ENCODE measurements around the gene CSTF3.
"Not testable (repeated sequence)": the region's sequence is repeated elsewhere in the genome, so short reads cannot be mapped to it uniquely, and the experiment has no call there.

CSTF3 gene

DNA sequence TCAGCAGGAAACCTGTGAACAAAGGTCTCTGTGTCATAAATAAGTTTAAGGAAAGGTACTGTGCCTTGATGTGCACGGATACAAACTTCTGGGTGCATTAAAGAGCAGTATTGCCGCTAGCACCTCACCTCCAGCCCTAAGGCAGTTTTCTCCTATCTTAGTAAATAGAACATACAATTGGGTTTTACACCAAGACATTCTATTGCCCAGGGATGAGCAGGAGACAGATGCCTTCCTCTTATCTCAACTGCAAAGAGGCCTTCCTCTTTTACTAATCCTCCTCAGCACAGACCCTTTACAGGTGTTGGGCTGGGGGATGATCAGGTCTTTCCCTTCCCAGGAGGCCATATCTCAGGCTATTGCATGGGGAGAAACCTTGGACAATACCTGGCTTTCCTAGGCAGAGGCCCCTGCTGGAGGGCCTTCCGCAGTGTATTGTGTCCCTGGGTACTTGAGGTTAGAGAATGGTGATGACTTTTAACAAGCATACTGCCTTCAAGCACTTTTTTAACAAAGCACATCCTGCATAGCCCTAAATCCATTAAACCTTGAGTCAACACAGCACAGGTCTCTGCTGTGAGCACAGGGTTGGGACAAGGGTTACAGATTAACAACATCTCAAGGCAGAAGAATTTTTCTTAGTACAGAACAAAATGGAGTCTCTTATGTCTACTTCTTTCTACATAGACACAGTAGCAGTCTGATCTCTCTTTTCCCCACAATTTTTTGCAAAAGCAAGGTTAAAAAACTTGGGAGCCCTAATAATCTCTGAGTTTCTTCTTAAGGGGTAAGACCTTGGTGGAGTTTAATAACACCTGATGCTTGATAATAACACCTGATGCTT lies 111.5 kb downstream of the CSTF3 start:
- not testable (repeated sequence) for H3K9me3 Mint-ChIP-seq; H3K27ac Mint-ChIP-seq; H3K4me3 Mint-ChIP-seq; H3K4me1 Mint-ChIP-seq (ENCODE audit: low read depth); H3K27me3 Mint-ChIP-seq (ENCODE audit: low read depth)
- H3K36me3 Mint-ChIP-seq (ENCODE audit: low read depth), result peaks cover 25% of the 10 kb centered on the region

DNA sequence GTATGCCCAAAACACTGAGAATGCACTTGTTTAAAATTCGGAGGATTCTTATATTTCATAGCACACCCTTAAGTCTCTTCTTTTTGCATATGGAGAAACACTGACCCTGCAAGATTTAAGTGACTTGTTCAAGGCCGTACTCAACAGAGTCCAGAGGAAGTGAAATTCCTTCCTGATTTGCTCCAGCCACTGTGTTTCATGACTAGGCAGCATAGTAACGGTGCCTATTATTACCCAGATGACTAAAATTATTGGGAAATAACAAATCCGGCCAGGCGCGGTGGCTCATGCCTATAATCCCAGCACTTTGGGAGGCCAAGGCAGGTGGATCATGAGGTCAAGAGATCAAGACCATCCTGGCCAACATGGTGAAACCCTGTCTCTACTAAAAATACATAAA lies 112.6 kb downstream of the CSTF3 start:
- not testable (repeated sequence) for H3K27me3 Mint-ChIP-seq (ENCODE audit: low read depth); H3K4me1 Mint-ChIP-seq (ENCODE audit: low read depth); H3K27ac Mint-ChIP-seq; H3K9me3 Mint-ChIP-seq; H3K4me3 Mint-ChIP-seq
- peaks cover 31% of the 10 kb centered on the region for H3K36me3 Mint-ChIP-seq (ENCODE audit: low read depth)

DNA sequence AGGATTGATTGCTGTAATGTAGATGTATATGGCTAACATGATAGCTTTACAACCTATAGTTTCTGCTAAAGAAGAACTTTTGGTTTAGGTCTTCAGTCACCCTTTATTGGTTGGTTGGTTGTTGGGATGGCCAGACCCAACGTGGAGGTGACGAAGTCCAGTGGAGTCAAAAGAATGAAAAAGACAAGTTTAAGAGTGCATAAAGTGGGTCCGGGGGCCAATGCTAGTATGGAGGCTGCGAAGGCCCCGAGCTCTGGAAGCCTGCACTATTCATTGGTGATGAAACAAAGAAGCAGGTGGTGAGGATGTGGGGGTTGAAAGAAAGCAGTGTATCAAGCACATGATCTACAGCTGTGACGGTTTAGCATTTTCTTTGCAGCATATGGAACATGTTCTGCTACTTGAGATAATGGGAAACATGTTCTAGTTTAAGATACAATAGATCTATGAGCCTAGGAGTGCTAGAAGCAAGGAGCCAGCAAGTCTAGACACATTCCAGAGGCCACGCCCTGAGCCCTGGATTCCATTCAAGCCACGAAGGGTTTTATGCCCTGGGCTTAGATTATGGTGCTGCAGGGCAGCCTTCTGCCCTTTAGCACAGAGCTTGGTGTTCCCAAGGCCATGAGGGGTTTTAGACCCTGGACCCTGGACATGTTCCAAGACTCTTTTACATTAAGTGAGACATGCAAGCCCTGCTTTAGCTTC lies 115.6 kb downstream of the CSTF3 start:
- Mint-ChIP-seq H3K36me3 (ENCODE audit: low read depth) (peaks cover 32% of the 10 kb centered on the region), H3K27ac (no peak overlapping the region), H3K4me1 (ENCODE audit: low read depth) (peaks cover 8% of the 10 kb centered on the region), H3K27me3 (ENCODE audit: low read depth) (no peaks in the 10 kb centered on the region), H3K9me3 (no peaks in the 10 kb centered on the region), H3K4me3 (no peak overlapping the region)

DNA sequence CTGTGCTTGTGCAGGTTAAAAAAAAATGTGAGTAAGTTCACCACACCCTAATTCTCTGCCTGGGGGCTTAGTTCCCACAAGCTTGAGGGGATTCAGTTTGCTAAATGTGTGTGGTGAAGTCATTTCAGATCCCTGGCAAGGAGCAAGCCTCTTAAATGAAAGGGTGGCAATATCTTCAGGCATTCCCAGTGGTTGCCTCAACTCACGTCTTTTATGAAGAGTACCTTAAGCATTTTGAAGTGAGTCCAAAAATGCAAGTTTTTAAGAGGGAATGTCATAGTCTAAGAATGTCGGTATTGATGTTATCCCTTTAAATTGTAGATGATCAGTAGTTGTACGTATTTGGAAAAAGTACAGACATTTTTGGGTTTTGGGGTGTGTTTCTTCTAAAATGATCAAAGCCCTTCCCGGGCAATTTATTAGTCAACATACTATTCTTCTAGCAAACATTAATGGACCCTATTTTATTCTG lies 117.0 kb downstream of the CSTF3 start:
- H3K27me3 Mint-ChIP-seq (ENCODE audit: low read depth), result no peaks in the 10 kb centered on the region
- H3K9me3 Mint-ChIP-seq, result no peaks in the 10 kb centered on the region
- H3K27ac Mint-ChIP-seq, result no peak overlapping the region
- H3K4me1 Mint-ChIP-seq (ENCODE audit: low read depth), result peaks cover 15% of the 10 kb centered on the region
- H3K36me3 Mint-ChIP-seq (ENCODE audit: low read depth), result peaks cover 32% of the 10 kb centered on the region
- H3K4me3 Mint-ChIP-seq, result no peak overlapping the region

DNA sequence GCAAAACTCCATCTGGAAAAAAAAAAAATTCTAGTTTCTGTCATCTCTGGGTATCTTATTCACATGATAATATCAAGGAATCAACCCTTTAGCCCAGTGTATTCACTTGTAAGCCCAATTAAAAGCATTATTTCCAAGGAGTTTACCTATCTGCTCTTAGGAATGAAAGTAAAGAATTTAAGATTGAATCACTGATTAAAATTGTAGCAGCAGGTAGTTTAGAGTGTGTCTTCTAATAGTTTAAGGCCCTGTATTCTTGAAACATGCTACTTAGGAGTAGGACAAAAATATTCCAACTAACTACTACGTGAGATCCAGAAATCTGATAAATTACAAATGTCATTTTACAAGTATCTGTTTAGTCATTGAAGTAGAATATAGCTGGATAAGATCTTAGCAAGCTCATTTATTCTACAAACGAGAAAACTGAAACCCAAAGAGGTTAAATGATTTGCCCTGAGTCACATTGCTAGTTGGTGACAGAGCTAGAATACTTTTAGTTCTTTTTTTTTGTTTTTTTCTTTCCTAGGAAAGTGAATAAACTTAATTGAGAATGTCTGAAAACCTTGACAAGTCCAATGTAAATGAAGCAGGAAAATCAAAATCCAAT lies 118.0 kb downstream of the CSTF3 start:
- Mint-ChIP-seq H3K36me3 (ENCODE audit: low read depth) (peaks cover 29% of the 10 kb centered on the region), H3K9me3 (no peaks in the 10 kb centered on the region), H3K4me3 (no peak overlapping the region), H3K27me3 (ENCODE audit: low read depth) (no peaks in the 10 kb centered on the region), H3K4me1 (ENCODE audit: low read depth) (peaks cover 15% of the 10 kb centered on the region), H3K27ac (no peak overlapping the region)

DNA sequence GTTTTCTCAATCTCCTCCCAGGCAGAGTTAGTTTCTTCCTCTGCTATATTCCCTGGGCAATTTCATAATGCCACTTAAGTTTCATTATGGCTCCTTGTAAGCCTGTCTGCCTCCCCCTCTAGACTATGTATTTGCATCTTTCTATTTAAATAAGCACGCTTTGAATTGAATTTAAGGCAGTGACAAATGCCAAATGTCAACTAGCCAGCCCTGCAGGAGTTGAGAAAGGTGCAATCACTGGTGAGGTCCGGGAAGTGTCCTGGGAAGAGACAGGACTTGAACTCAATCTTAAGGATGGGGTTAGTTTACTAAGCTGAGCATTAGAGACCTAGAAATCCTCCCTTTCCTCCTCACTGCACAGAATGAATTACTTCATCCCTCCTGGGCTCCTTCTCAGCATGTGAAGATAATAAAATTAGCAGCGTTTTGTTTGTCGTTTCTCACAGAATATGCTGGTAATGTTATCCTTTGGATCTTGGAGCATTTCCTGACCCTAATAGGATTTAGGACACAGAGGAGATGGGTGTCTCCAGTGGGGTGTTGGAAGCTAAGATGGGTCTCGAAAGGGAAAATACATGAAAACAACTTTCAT lies 120.3 kb downstream of the CSTF3 start:
- peak overlapping the region; percentile 89 for H3K4me3 Mint-ChIP-seq
- peak overlapping the region; percentile 87 for H3K27ac Mint-ChIP-seq
- H3K9me3 Mint-ChIP-seq, result no peaks in the 10 kb centered on the region
- H3K27me3 Mint-ChIP-seq (ENCODE audit: low read depth), result peaks cover 8% of the 10 kb centered on the region
- H3K4me1 Mint-ChIP-seq (ENCODE audit: low read depth), result peaks cover 15% of the 10 kb centered on the region
- peaks cover 15% of the 10 kb centered on the region for H3K36me3 Mint-ChIP-seq (ENCODE audit: low read depth)

DNA sequence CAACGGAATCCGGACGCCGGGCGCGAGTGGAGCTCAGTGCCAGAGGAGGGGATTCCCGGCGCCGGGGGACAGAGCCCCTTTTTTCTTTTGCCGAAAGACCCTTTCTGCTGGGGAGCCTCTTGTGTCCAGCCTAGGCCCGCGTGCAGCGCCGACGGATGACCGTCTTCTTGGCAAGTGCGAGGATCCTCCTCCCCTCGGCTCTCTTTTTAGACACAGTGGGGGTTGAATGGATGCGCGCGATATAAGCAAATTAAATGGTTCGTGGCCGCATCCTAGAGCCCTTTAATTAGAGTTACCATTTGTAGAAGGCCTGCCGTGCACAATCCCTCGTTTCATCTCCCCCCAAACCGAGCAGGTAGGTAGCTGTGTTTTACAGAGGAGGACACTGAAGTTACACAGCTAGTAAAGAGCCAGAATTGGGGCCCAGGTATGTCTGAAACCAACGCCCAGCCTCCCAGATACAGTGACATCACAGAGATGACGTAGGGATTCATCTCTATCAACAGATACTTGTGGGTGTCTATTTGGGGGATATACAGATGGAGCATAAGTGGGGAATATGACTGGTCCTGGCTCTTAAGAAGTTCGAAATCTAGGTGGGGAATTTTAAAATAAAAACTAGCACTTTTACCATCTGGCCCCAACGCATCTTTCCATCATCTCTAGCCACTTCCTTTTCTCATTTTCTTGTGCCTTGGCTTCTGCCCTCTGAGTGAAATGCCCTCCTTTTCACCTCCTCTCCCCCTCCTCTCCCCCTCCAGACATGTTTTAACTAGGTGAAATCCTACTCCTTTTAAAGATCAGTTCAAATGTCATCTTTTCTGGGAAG lies 121.0 kb downstream of the CSTF3 start:
- Mint-ChIP-seq H3K4me3 (peak overlapping the region; percentile 89), H3K27me3 (ENCODE audit: low read depth) (peaks cover 15% of the 10 kb centered on the region), H3K36me3 (ENCODE audit: low read depth) (peaks cover 9% of the 10 kb centered on the region), H3K4me1 (ENCODE audit: low read depth) (peaks cover 15% of the 10 kb centered on the region), H3K27ac (peak overlapping the region; percentile 87), H3K9me3 (no peaks in the 10 kb centered on the region)

DNA sequence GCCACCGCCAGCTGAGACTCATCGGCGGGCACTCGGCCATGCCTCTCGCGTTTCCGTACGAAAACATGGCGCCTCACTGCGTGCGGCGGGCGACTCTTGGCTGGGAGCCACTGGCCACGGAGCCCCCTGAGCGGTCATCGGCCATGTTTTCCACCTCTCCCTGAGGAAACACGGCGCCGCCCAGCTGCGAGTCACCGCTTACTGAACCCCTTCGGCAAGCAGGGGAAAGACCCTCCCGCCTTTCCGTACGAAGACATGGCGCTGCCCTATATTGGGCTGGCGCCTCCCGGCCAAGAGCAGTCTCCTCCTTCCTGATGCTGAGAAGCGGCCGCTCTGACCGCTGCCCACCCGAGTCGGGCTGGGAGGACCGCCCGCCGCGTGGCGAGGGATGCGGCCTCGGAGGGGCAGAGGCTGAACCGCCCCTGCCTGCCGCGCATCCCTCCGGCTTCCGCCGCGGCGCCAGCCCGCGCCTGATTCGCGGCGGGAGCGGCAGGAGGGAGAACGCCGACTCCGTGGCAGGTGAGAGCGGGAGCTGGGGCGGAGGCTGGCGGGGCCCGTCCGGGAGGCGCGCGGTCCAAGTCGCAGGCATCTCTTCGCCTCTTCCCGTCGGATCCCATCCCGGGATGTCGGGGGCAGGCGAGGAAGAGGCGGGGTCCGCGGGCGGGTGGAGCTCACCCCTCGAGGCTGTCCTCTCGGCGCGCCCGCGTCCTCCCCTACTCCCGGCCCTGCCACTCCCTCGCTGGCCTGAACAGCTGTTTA lies 121.8 kb downstream of the CSTF3 start, which contains the start of gene TCP11L1:
Gene TCP11L1 (plus strand): TSS at position 299 of the 759 bp plus-strand sequence. CDS start 4,202 bp downstream, outside the sequence.
- peaks cover 15% of the 10 kb centered on the region for H3K4me1 Mint-ChIP-seq (ENCODE audit: low read depth)

DNA sequence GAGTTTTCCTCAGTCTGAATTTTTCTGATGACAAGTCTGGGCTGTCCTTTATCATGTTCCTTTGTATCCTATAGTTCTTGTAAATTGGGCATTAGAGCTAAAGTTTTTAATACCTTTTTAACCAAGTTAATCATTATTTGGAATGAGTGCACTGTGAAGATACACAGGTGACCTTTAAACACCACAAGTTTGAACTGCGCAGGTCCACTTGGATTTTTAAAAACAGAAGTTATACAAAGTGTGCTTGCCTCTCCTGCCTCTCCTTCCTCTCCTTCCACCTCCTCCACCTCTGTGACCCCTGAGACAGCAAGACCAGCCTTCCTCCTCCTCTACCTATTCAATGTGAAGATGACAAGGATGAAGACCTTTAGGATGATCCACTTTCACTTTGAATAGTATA lies 126.3 kb downstream of the CSTF3 start:
- Mint-ChIP-seq H3K4me3 (no peak overlapping the region), H3K4me1 (ENCODE audit: low read depth) (peaks cover under 1% of the 10 kb centered on the region), H3K27me3 (ENCODE audit: low read depth) (peaks cover 43% of the 10 kb centered on the region), H3K36me3 (ENCODE audit: low read depth) (peaks cover 1% of the 10 kb centered on the region), H3K9me3 (no peaks in the 10 kb centered on the region), H3K27ac (no peak overlapping the region)

More for the DNA sequence above, 121.8 kb downstream of the CSTF3 start, which contains the start of gene TCP11L1:
- H3K36me3 Mint-ChIP-seq (ENCODE audit: low read depth), result peaks cover 8% of the 10 kb centered on the region
- peaks cover 21% of the 10 kb centered on the region for H3K27me3 Mint-ChIP-seq (ENCODE audit: low read depth)
- H3K27ac Mint-ChIP-seq, result peak within 1 kb of the TSS; percentile 89
- no peaks in the 10 kb centered on the region for H3K9me3 Mint-ChIP-seq
- H3K4me3 Mint-ChIP-seq, result peak within 1 kb of the TSS; percentile 89
